Fibroblast of the conjunctiva (primary cell): ENCODE data around the gene GPR61.

Experiments
- DNase-seq: peaks from one replicate; pipeline ENCODE4 v3.0.0-alpha.2; 2010; ENCODE audit warnings: low read depth

Gene GPR61

DNA sequence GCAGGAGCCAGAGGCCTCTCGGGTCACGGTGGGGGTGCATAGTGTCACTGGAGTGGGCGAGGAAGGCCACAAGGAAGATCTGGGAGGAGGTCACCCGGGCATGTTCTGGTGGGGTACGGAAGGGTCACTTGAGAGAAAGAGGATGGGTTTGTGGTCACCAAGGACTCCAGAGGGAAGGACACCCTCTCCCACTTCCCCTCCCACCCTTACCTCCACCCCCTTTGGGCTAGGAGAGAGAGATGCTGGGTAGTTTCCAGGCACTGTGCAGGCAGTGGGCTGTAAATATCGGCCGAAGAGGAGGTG lies 30.8 kb upstream of the GPR61 start:
- DNase-seq = no peak

DNA sequence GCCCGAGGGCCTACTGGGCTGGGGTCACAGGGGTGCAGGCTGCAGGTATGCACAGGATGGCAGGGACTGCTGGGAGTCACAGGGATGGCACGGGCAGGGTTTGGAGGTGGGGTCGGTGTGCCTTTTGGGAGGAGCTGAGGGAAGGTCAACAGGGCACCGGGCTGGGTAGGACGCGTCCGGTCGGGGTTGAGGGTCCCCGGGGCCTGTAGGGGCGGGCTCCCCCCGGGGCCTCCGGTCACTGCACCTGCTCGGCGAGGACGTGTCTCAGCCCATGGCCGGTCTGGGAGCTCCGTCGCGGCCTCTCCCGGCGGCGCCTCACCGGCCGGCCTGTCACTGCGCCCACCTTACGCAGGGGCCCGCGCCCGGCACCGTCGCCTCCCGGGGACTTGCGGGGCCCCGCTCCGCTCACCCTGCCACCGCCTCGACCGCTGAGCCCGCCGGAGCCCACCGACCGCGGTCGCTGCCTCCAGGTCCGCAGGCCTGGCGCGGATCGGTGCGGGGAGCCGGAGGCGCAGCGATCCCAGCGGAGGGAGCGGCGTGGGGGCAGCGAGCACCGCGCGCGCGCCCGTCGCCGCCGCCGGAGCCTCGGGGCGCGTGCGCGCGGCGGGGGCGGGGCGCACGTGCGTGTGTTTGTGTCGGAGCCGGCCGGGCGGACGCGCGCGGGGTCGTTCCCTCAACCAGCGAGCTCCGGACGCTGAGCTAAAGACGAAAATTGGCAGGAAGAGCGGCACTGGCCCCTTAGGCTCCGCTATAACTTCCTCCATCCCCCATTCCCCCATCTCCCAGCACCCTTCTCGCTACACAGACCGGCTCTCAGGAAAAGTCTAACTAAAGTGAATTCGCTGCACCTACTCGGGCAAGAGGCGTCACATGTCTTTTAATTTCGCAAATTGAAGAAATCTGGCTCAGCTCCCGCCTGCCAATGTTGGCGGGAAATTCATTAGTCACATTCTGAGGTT lies 30.2 kb upstream of the GPR61 start, which contains the start of gene AMIGO1:
TSS of gene AMIGO1 (minus strand) at position 552 of the 959 bp plus-strand sequence. CDS start 815 bp downstream, outside the sequence.
- no peak for DNase-seq

DNA sequence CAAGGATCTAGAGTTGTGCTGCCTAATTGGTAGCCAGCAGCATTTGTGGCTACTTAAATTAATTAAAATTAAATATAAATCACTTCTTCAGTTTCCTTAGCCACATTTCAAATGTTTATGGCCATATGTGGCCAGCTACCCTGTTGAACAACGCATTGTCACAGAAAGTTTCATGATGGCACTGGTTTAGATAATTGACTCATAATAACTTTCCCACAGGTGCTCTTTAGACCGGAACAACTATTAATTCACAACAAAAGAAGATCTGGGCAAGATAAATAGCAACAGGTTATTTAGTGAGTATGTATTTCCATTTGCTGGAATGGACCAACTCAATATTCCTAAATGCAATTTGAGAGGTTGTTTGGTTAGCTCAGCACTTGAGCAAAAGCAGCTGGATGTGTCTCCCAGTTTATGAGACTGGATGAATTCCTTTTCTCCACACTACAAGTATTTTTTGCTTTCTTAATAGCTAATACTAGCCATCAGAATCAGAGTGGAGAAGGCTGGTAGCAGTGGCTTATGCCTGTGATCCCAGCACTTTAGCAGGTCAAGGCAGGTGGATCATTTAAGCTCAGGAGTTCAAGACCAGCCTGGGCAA lies 26.5 kb upstream of the GPR61 start:
- DNase-seq = no peak

DNA sequence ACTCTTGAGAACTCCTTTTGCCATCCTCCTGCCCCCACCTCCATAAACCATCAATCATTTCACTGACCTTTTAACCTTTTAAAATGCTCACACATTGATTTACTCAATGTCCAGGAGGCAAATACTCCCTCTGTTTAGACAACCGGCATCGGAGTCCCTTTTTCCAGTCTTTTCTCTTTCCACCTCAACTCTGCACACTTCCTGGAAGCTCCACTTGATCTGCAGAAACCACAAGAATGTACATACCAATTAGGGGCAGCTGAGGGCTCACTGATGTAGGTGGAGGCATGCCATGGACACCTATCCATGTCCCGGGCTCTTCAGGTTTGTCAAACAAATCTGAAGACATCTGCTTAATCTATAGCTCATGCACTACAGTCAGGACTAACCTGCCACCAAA lies 24.8 kb upstream of the GPR61 start:
- no peak for DNase-seq

DNA sequence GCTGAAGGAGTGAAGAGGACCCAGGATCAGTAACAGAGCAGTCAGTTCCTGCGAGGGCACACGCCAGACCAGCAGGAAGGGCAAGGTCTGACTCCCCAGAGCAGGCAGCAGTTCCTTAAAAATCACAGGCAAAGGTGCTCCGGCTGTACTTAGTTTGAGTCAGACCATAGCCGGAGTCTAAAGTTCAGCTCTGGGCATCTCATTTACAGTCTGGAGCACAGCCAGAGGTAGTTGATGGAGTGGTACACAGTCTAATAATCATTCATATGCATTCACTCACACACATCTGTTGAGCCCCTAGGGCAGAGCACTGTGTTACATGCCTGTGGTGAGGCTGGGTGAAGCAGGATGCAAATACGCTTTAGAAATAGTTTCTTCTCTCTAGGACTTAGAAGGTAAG lies 22.8 kb upstream of the GPR61 start:
- no peak for DNase-seq

DNA sequence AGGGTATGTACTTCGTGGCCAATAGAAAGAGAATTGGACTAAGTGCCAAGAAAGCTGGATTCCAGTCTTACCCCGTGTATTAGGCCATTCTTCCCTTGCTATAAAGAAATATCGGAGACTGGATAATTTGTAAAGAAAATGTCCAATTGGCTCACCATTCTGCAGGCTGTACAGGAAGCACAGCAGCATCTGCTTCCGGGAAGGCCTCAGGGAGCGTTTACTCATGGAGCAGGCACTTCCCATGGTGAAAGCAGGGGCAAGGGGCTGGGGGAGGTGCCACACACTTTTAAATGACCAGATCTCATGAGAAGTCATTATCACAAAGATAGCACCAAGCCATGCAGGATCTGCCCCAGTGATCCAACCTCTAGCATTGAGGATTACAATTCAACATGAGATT lies 22.3 kb upstream of the GPR61 start:
- no peak for DNase-seq

DNA sequence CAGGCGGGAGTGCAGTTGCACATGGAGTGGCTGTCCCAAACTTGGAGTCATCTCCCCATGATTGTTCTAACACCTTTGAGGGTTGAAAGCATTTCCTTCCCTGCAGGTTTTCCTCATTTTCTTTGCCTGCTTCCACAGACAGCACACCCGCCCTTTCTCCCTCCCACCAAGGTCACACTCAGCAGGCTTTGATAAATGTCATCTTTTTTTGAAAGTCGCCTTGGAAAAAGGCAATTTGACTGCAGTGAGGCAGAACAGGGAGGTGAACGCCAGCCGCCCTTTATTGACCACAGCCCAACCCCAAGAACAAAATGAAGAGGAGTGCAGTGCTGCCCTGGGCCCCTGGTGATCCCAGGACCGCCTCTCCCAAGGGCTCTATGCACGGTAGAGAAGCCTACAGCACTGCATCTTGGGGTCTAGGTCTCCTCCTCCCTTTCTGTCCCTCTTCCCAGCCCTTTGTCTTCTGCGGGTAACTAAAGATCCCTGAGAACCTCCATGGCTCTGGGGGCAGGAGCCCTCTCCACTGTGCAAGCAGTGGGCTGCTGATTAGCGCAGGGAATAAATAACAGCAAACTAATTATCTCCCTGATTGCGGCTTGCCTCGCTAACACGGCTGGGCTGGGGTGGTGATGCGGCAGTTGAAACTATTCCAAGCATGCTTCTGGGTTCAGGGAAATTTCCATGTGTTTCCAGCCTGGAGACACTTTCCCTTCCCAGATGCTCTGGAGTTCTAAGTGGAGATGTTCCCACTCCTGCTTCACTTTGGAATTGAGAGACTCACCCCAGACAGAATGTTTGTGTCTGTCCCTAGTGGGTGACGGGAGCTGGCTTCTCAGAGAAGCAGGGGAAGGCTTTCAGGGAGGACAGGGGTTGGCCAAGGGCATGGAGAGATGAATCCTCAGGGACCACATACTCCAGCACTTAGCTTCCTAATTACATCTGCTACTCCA lies 18.4 kb upstream of the GPR61 start:
- DNase-seq = no peak

DNA sequence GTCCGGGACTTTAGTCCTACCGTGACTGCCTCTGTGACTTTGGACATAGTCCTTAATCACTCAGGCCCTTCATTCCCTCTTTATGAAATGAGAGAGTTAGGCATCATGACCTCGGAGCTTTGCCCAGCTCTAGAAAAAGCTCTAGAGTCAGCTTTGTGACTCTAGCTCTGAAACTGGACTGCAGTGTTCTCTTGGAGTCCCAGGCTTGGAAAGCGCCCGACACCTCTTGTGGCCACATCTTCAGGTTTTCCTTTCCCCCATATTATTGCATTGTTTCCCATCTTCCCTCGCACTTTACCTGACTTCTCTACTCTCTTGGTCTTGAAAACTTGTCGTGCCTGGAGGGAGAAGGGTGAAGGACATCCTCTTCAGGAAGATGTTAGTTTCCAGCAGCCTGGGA lies 17.6 kb upstream of the GPR61 start:
- no peak for DNase-seq

DNA sequence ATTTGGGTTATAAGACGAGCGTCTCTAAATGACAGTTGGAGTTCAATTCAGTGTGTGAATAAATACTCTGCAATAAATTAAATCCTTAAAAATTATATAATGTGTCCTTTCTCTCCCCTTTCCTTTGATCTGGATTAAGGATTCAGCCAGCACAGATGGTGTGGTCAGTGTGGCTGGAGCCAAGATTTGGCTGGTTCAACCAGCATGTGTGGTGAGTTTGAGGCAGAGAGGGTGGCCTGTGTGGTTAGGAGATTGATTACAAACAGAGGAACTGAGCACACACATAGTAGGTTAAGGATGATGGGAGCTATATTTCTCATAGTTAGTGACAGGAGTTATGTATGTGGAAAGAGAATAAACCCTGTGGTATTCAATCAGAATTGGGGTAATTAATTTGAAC lies 16.0 kb upstream of the GPR61 start:
- no peak for DNase-seq

DNA sequence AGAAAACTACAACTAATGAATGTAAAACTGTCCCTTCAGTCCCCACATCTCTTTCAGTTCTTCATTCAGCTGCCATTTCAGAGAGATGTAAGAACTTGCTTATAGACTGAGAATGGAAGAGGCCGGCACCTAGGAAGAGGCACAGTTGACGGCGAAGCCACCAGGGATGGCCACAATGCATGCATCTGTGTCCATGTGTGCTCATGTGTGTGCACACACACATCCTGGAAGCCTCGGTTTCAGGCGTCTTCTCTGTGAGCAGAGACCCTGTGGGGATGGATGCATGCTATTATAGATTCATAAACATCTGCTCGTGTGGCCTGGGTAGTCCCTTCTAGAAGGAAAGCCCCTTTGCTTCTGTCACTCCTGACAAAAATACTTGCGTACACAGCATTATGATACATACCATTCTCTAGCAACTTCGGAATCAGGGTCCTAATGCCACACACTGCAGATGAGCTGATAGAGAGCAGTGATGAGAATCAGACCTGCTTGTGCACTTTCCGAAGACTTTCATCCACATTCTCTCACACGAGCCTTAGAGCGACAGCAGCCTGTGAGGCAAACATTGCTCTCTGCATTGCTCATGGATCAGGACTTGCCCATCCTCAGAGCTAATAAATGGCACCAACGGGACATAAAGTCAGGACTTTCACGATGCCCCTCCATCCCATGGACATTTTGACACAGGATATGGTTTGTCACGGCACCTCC lies 12.4 kb upstream of the GPR61 start:
- no peak for DNase-seq

DNA sequence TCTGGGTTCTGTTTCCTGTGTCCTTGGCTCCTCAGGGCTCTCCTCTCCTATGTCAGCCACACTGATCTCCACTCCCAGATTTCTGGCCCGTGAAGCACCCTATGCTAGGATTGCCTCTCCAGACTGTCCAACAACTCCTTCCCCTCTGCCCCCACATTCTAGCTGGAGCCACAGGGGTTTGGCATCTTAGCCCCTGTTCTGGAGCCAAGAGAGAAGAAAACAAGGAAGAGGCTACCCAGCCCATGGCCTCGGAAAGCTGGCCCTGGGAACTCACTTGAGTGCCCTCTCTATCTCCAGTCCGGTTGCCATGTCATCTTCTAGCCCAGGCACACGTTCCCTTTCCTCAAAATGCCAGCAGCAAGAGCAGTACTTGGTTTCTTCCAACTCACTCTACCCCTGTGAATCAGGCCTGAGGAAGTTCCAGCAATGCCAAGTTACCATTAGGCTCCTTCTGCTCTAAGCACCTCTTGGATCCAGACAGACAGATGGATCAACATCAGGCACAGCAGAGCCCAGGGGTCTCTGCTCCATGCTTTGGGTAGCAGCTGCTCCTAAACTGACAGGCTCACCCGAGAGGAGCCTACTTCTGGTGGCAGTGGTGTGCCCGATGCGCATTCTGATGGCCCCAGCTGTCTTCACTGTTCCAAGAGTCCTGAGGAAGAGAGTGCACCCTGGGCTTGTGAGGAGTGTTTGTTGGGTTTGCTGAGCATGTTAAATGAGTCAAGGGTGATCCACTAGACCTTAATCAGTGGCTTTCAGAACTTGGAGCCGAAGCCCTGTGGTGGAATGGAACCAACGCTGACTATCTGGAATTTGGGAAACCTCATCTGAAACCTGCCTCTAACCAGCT lies 11.6 kb upstream of the GPR61 start:
- no peak for DNase-seq

DNA sequence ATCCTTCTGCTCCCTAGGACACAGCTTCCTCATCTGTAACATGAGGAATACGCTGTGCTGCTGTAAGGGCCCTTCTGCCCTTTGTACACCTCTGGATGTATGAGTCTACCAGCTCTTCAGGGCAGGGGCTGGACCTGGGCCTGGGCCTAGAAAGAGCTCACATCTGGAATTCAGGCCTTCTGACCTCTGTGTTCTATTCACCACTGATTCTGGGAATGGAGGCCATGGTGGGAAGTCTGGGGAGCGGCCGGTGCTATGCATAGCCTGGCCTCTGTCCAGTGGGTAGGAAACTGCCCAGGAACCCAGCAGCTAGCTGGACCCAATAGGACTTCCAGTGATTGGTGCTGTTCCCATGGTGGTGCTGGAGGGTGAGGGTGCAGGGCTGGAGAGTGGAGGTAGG lies 11.0 kb upstream of the GPR61 start:
- no peak for DNase-seq

DNA sequence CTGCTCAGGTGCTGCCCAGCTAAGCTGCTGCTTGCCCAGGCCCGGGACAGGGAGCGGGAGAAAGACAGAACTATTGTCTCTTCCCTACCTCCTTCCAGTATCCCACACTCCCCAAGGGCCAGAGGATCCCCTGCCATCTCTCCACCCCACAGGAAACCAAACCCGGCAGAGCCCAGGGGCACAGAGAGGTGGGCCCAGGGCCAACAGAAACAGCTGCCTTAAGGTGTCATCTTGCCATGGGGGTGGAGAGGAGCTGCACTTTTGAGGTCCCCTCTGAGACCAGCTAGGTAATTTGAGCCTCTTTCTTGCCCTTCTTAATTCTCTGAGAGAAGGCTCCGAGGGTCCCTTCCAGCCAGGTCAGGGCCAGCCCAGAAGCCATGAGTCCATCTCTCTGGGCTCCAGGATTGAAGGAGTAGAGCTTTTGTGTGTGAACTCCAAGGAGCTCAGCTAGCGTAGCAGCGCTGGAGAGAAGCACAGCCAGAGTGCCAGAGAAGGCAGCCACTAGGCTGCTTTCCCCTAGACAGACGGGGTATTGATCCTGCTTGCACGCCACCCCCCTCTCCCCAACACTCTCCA lies 9.7 kb upstream of the GPR61 start:
- DNase-seq = no peak

DNA sequence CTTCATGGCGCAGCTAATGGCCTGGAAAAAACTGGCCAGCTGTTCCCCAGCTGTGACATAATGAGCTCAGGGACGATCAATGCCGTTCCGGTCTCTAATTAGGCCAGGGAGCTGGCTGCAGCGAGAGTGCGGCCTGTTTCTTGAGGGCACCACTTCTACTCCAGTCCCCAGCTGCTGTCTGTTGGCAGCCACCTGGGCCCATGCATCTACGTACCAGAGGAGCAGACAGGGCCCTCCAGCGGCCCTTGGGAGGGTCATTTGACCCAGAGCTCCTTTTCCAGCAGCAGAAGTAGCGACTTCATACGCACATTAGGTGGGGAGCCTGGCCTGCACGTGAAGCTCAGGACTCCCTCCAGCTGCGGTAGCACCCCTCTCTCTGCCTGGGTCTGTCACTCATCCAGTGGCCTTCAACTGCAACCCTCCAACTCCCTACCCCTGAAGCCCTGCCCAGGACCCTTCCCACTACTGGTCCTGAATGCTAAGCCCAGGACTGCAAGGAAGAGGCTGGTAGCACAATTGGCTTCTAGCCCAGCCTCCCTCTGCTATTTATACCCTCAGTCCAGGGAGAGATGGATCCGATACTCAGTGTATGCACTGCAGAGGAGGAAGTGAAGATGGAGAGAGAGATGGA lies 9.1 kb upstream of the GPR61 start:
- no peak for DNase-seq

DNA sequence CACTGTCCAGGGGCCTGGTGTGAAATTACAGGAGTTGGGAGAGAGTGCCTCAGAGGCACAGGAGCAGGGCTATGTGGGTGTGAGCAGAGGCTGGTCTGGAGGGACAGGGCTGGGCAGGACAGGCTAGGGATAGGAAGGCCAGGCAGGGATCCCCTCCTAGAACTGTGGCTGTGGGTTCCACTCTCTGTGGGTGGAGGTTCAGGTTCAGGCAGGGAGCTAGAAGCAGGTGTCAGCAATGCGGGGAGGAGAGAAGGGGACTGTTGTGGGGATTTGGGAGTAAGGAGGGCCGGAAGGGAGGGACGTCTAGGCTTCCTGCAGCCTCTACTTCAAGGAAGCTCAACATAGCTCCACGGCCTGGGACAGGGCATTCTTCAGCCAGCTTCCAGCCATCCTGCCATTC lies 8.3 kb upstream of the GPR61 start:
- no peak for DNase-seq

DNA sequence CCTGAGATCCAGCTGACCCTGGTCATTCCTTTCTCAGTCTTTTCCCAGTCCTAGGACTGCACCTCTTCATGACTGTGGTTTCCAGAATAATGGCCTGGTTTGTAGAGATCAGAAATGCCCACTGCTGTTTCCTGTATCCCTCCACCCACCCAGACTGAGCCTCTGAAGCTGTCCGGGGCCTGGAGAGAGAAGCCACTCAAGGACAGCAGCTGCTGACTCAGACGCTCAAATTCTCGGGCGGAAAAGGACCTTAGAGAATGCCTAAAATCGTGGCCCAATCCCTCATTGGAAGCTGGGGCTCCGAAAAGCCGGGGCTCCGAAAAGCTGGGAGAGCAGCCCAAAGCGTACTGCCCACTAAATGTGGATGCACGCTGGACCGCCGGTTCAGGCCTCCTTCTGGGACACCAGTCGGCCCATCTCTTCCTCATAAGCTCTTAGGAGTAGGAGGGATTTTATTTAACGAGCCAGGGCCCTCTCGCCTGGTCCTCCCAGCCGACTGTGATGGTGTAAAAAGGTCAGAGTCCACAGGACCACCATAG lies 7.8 kb upstream of the GPR61 start:
- DNase-seq = no peak

DNA sequence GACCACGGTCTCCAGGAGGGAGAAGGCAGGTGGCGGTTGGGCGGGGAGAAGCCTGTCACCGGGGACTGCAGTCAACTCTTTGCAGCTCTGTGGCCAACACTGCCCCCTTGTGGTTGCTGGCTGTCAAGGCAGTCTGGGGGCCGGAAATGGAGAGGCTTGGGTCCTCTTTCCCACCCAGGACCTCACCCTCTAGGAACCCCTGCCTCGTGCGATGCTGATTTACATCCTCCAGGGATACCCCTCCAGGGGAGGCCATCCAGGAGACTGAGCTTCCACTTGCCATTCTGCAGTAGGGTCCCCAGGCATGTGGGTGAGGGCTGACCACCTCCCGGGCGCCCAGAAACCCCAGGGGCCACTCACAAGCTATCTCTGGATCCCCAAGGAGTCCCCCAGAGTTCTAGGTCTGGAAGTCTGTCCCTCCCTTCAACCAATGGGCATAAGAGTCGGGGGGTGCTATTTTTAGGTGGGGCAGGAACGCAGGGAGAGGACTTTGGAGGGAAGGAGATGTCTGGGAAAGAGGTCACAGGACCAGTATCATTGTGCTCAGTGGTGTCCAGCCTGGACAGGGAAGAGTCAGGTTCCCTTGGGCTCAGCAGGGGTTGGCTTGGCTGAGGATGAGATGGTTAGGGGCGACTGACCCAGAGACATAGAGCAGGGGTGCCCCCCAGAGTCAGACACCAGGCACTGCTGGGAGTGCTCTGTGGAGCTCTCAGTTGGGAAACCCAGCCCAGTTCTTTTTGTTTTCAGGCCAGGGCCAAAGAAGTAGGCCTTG lies 7.1 kb upstream of the GPR61 start:
- peak; percentile 72 for DNase-seq

DNA sequence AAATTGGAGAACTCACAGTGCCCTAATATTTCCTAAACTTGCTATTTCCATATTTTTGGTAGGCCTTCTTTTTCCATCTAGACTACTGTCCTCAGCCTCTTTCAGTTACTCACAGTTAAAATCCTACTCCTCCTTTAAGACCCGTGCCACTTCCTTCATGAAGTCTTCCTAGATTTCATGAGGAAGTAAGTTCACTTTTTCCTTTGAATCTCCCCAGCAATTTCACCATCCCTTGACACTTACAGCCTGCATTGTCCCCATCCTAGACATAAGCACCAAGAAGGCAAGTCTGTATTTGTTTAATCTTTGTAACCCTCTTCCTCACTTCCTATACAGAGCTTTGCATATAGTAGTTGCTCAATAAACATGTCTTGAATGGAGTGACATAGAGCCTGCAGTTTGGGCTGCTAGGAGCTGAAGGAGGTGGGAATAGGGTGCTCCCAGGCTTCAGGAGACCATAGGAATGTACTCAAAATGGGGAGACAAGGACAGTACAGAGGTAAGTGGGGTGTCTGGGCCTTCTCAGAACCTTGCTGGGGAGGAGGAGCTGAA lies 5.3 kb upstream of the GPR61 start:
- no peak for DNase-seq

DNA sequence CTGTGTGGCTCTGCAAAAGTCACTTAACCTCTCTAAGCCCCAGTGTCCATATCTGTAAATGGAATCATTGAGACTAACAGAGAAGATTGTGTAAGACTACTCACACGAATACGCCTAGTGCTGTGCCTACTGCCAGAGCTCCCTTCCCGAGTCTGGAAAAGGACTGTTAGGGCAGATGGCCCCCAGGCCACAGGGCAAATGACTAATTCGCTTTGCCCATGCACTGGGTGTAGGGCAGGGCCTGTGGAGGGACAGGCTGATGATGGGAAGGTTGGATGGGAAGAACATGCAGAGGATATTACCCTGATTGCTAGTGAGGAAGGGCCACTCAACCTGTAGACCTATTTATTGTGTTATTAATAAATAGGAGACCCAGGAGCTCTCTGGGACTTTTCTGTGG lies 4.2 kb upstream of the GPR61 start:
- DNase-seq = no peak
